ENCODE results near the gene RFNG. TPM values are rescaled to one million over a fixed set of nuclear protein-coding genes. Genes with fewer than 3 reads are reported as not detected.

Gene RFNG
- total RNA-seq, 1 experiment from 2014 or later = 52.0 TPM

DNA sequence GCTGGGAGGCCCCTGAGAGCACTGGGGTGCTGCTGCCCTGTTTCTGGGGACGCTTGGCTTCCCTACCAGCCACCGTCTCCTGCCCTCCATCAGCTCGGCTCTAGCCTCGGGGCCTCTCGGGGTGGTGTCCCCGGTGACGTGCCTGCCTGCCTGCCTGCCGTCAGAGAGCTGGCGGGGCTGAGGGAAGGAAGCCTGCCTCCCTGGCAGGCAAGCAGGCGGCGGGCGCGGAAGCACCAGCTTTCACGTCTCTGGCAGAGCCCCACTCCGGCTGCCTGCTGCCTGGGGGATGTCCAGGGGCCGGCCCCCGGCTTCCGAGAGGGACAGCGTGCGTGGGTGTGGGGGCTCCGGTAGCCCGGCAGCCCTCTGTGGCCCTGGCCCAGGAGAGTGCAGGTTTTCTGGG lies 38.3 kb downstream of the RFNG start (continued):
- TF ChIP-seq CTCF (IDR thresholded peaks at IDR 0.05 in 2 of 3, conservative IDR thresholded peaks at IDR 0.05 in 1 of 3; ENCODE audit: borderline replicate concordance in 1 of 3, insufficient read depth in 1 of 3, low read depth in 2 of 3, low read length in 2 of 3) = no peak
- no peak for TF ChIP-seq ZNF274 (IDR thresholded peaks at IDR 0.05; ENCODE audit: low read depth, low read length)
- TF ChIP-seq MAX (IDR thresholded peaks at IDR 0.05) = no peak
- TF ChIP-seq POLR2A (IDR thresholded peaks at IDR 0.05; ENCODE audit: borderline replicate concordance, extremely low read depth, insufficient read depth, insufficient read length) = no peak
- TF ChIP-seq FOSL1 (IDR thresholded peaks at IDR 0.05; ENCODE audit: low read depth) = no peak
- TF ChIP-seq ELF1 (IDR thresholded peaks at IDR 0.05; ENCODE audit: borderline replicate concordance, low read depth) = no peak

GRCh38 chr17:82012640-82013295 lies 38.8 kb downstream of the RFNG start:
- BruUV-seq (replicated peaks) = no TSS peak
- intact Hi-C loops (cut with micrococcal nuclease) = no loop called here
- RAD21 ChIA-PET (ENCODE audit: low non-redundant PET in 1 of 2, low total read pairs in 2 of 2, uncharacterized antibody in 2 of 2, unreplicated experiment in 2 of 2) = no interaction called here
- no peak overlapping the region for H3K9ac ChIP-seq (ENCODE audit: low read length)
- H3K4me2 ChIP-seq (ENCODE audit: low read length) = no peak overlapping the region
- H3K4me1 ChIP-seq (ENCODE audit: control insufficient read depth in 1 of 2, insufficient read depth in 2 of 2, low read length in 2 of 2) = no peaks in the 10 kb centered on the region
- TF ChIP-seq YY1 (IDR thresholded peaks at IDR 0.05; ENCODE audit: extremely low read depth, insufficient replicate concordance, low read depth, low read length) (no peak), POLR2AphosphoS5 (IDR thresholded peaks at IDR 0.05; ENCODE audit: low read depth, low read length) (no peak), CTCF (IDR thresholded peaks at IDR 0.05 in 2 of 3, conservative IDR thresholded peaks at IDR 0.05 in 1 of 3; ENCODE audit: borderline replicate concordance in 1 of 3, insufficient read depth in 1 of 3, low read depth in 2 of 3, low read length in 2 of 3) (no peak), ZFX (IDR thresholded peaks at IDR 0.05) (peak; percentile 10; the same call in 1 of the 2 replicates)
- no peaks in the 10 kb centered on the region for H3K79me2 ChIP-seq (ENCODE audit: insufficient read depth, low read length)
- POLR2A ChIA-PET = no interaction called here
- no peaks in the 10 kb centered on the region for H3K9me3 ChIP-seq (ENCODE audit: control insufficient read depth in 1 of 2, insufficient read depth in 1 of 2, low read depth in 1 of 2, low read length in 2 of 2)
- H3K36me3 ChIP-seq (ENCODE audit: control insufficient read depth in 1 of 2, insufficient read depth in 2 of 2, low read length in 2 of 2) = no peaks in the 10 kb centered on the region
- ATAC-seq (no peak), DNase-seq (ENCODE audit: low read depth, low spot score) (no peak)
- no peak overlapping the region; the same call in 1 of the 2 replicates for H3K27ac ChIP-seq (ENCODE audit: low read depth, low read length)
- H3K4me3 ChIP-seq (replicated peaks in 1 of 2; ENCODE audit: low read depth in 1 of 2, low read length in 2 of 2) = no peak overlapping the region
- H3K27me3 ChIP-seq (ENCODE audit: insufficient read depth, low read length) = no peaks in the 10 kb centered on the region
- H3K9me2 ChIP-seq (ENCODE audit: insufficient read depth) = no peaks in the 10 kb centered on the region
- H2AFZ ChIP-seq (ENCODE audit: low read depth, low read length, poor library complexity, severe bottlenecking) = no peak overlapping the region
- H4K20me1 ChIP-seq (ENCODE audit: insufficient read depth) = no peaks in the 10 kb centered on the region
- CTCF ChIA-PET = interaction anchor here (1.1 to 1.4 kb wide), 2 partner anchors 10 to 53 kb away, joined by 3 read pairs; partner anchors contain the start of genes CENPX and LRRC45
